Skin of body (tissue), 2 donors: ENCODE measurements around the gene ZBTB5. TPM values are rescaled to one million over a fixed set of nuclear protein-coding genes. Genes with fewer than 3 reads are reported as not detected.
"Not testable (repeated sequence)": the region's sequence is repeated elsewhere in the genome, so short reads cannot be mapped to it uniquely, and the experiment has no call there.

ENCODE experiments used
- DNase-seq: peaks from one replicate; lab custom pipeline; 2025; lab: John Stamatoyannopoulos, UW
- total RNA-seq: library from RNA; depleted of rRNA; stranded (reverse); fragments of >200 nt; gene quantifications from one replicate; pipeline ENCODE4 v1.2.3, GENCODE V29; 2014

Gene ZBTB5, protein sequence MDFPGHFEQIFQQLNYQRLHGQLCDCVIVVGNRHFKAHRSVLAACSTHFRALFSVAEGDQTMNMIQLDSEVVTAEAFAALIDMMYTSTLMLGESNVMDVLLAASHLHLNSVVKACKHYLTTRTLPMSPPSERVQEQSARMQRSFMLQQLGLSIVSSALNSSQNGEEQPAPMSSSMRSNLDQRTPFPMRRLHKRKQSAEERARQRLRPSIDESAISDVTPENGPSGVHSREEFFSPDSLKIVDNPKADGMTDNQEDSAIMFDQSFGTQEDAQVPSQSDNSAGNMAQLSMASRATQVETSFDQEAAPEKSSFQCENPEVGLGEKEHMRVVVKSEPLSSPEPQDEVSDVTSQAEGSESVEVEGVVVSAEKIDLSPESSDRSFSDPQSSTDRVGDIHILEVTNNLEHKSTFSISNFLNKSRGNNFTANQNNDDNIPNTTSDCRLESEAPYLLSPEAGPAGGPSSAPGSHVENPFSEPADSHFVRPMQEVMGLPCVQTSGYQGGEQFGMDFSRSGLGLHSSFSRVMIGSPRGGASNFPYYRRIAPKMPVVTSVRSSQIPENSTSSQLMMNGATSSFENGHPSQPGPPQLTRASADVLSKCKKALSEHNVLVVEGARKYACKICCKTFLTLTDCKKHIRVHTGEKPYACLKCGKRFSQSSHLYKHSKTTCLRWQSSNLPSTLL
- total RNA-seq, result 16.4 TPM

DNA sequence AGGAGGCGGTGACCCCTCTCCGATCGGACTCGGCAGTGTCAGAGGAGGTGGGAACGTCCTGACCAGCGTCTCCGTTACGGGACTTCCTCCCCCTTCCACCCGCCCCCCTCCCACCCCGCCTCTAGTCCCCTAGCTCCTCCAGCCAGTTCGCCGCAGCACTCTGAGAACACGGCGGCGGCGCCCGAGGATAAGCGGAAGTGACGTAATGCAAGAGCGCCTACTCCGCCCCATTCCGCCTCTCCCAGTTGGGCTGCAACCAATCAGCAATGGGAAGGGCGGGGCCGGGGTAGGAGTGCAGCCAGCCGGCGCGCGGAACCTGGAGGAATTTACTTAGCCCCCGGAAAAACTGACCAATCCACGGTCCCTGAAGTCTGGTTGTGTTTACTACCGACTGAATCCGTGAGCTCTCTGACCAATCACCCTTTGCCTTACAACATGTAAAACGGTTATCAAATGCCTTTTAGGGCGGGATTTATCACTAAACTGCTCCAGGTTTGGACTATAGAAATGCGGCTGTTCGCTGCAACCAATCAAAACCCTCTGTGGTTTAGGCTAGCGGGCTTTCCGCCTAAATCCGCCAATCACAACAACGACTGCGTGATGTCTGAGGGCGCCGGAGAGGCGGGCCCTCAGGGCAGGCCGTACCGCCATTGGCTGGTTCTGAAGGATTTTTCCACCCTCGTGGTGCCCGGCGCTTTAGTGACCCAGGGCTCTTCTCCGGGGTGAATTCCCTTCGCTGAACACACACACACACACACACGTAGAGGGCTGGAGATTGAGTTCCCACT, at the start of gene ZBTB5:
TSS of gene ZBTB5 (minus strand) at position 202 of the 788 bp plus-strand sequence. CDS start 22,899 bp downstream, outside the sequence.
- DNase-seq, result peak; percentile 100

DNA sequence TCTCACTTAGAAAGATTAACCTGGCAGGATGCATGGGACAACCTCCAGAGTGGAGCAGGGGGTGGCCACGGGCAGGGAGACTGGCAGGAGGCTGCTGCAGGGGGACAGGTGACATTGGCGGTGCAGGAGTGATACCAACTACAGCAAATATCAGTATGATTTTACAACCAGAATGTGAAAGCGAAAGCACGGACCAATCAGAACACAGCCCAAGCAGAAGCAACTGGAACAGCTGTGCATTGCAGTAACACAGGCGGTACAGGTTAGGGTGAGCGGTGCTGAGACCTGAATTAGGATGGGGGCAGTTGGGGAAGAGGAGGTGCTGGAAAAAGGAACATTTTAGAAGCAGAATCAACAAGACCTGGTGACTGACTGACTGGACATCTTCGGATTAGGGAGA, 49.7 kb upstream of the ZBTB5 start:
- DNase-seq, result no peak

DNA sequence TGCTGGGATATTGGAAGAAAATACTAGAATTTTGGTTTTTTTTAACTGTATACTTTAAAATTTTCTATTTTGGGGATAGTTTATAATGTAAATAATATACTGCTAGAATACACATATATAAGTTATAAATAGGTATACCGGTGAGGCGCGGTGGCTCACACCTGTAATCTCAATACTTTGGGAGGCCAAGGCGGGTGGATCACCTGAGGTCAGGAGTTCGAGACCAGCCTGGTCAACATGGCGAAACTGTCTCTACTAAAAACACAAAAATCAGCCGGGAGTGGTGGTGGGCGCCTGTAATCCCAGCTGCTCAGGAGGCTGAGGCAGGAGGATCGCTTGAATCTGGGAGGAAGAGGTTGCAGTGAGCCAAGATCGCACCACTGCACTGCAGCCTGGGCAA, 49.2 kb upstream of the ZBTB5 start:
- not testable (repeated sequence) for DNase-seq

DNA sequence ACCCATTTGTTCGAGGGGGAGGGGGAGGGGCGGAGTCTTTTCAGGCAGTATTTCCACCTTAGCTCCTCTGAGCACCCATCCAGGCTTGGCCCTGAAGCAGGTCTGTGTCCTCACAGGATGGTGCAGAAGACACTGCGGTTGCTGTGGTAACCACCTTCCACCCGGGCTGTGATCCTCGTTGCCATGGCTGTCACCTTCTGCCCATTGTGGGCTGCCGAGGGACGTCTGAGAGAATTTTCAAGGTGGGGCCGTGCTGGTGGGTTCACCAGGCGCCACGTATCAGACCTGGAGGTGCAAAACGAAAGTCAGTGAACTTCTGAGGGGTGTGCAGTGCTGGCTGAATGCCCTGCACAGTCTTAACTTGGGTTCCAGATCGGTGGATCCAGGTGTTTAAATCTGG, 47.2 kb upstream of the ZBTB5 start:
- DNase-seq, result no peak

DNA sequence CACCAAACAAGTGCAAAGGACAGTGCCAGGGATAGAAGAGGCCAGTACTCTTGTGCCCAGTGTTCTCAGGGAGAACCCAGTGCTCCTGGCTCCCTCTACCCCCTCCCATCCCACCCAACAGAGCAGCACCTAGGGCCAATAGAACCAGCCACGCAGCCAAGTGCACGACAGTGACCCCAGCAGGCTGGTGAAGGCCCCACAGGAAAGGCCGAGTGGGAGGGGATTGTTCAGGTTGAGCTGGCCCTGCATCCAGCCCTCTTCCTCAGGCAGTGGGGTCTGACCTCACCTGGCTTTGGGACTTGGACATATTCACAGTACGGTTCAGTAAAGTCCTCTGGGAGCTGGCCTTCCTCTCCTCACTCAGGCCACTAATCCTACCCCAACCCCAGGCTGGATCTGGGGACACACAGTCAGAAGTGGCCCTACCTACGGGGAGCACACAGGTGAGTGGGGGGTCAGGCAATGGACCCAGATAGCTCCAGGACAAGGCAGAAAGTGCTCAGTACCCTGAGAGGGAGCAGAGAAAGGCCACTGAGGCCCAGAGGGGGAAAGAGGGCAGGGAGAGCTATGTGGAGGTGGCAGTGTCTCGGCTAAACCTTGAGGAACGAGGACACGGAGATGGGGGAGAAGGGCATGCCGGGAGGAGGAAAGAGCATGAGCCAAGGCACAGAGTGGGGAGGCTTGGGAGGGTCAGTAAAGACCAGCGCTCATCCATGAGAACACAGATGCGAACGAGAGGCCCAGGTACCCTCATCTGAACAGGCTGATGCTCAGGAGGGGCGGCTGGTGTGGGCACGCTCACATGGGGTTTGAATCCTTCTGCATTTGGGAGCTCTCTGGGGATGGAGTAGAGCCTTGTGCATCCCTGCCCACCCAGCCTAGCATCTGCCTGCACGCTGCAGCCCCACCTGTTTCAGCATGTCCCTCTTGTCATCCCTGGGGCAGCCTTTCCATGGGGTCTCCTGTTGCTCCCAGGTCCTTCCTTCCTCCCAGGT, 46.1 kb upstream of the ZBTB5 start:
- no peak for DNase-seq

DNA sequence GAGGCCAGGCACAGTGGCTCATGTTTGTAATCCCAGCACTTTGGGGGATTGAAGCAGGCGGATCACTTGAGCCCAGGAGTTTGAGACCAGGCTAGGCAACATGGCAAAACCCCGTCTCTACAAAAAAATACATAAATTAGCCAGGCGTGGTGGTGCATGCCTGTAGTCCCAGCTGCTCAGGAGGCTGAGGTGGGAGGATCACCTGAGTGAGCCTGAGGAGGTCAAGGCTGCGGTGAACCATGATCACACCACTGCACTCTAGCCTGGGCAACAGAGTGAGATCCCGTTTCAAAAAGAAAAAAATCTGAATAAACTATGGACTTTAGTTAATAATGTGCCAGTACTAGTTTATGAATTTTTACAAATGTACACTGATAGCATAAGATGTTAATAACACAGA, 44.8 kb upstream of the ZBTB5 start:
- not testable (repeated sequence) for DNase-seq

DNA sequence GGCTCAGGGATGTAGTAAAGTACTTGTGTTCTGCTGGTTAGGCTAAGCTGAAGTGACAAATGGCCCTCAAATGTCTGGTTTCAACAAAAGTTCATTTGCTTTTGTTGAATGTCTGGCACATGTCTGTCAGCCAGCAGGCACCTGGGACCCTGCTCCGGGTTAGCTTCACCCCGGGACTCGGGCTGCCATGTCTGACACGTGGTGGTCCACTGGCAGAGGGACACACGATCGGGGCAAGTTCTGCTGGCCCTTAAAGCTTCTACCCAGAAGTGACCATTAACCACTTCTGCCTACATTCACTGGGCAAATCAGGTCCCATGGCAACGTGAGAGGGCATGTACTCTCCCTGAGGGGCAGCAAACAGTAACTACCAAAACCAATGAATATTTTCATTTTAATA, 44.3 kb upstream of the ZBTB5 start:
- no peak for DNase-seq

DNA sequence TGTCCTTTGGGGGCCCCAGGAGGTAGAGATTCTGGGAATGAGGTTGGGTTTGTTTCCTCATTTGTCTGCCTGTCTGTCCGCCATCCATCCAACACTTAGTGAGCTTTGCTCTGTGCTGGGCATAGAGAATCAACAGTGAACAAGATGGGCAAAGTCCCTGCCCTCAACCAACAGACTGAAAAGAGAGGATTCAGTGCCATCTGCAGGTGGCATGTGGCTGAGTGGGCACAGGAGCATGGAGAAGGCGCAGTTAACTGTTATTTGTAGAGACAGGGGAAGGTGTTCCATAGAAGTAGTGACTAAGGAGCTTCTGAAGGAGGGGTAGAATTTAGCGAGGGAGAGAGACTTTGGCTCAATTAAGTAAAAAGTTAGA, 43.6 kb upstream of the ZBTB5 start:
- DNase-seq, result no peak

DNA sequence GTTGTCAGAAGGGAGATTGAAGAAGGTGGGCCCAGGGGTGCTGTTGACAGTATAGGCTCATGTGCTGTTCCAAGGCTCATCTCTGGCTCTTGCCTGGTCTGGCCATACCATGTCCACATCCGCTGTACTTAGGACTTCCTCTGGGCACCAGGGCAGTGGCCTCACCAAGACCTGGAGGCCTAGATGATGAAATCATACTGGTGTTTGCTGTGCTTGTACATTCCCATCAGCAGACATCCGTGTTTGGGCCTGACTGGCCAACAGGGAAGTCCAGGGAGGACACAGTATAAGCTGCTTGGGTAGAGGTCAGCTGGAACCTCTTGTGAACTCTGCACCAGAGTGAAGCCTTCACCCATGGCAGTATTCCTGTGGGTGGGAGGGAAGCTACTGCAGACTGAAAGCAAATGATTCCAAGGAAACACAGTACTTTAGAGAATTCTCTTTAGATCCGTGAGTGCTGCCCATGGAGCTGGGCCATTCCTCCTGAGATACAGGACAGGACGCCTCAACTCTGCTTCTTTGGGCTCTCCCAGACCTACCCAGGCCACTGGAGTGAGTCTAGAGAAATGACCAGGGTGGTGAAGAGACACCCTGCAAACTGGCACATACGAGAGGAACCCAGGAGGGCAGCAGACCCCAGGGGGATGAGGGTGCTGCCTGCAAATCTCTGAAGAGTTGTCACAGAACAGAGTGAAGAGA, 43.0 kb upstream of the ZBTB5 start:
- no peak for DNase-seq

DNA sequence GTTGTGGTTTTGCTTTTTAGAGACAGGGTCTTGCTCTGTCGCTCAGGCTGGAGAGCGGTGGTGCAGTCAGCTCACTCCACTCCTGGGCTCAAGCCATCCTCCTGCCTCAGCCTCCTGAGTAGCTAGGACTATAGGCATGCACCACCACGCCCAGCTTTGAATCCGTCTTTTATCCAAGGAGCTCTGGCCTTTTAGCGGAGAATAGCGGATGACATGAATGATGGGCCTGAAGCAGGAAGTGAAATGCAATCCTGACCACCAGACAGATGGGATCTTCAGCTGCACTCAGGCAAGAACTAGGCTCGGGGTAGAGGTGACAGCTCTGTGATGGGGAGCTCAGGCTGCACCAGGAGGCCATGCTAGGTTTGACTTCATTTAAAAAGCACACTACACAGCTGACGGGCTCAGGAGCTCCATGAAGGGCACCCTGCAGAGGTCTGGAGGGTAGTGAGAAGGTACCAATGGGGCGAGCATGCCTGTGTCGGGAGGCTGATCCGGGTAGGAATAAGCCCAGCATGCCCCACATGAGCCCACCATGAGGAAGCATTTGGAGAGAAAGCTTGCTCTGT, 42.4 kb upstream of the ZBTB5 start:
- DNase-seq, result no peak

DNA sequence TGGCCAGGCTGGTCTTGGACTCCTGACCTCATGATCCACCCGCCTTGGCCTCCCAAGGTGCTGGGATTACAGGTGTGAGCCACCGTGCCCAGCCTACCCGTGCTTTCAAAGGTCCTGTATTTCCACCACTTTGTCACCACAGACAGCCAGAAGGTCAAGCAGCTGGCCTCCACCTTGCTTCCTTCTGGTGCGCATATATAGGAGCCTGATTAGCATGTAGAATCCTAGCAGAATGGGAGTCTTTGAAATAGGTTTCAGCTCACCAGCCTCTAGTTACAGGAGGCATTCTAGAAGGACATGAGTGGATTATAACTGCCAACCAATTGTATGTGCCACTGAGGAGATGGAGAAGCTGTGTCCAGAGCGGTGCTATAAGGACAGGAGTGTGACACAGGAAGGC, 39.4 kb upstream of the ZBTB5 start:
- no peak for DNase-seq

DNA sequence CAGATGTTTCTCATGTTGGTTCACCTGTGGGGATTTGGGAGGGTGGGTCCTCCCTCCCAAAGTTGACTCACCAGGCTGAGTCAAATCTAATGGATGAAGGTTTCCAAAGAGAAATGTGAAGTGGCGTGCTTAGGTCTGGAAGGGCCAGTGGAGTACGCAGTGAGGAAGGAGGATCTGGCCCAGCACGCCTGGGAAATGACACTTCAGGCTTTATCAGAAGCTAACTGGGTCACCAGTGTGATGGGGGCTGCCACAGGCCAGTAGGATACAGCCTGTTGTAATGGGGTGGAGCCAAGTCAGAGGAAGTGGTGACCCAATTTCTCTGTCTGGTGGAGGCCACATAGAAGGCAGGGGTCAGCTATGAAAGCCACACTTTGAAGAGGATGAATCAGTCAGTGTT, 38.5 kb upstream of the ZBTB5 start:
- no peak for DNase-seq

DNA sequence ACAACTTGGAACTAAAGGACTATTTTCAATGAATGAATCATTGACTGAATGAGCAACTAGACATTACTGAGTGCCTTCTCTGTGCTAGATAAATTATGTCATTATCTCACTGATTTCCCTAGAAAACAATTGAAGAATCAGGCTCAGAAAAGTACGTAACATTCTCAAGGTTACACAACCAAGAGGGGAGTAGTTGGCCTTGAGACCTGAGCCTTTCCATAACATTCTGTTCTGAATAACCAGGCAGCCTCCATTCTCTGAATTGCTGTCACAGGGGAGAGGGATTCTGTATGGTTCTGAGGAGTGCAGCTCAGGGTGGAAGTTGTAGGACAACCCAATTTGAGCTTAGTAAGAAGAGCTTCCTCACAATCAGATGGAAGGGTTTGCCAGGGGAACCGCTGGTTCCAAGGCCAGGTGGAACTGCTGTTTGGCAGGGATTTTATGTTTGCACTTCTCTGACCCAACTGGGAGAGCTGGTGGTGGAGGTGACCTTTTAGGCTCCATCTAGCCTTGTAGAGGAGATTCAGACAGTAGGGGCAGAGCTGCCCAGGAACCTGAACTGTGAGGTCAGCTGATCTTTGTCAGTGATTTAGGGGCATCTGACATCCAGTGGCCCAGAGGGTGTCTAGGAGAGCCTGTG, 36.8 kb upstream of the ZBTB5 start:
- no peak for DNase-seq

DNA sequence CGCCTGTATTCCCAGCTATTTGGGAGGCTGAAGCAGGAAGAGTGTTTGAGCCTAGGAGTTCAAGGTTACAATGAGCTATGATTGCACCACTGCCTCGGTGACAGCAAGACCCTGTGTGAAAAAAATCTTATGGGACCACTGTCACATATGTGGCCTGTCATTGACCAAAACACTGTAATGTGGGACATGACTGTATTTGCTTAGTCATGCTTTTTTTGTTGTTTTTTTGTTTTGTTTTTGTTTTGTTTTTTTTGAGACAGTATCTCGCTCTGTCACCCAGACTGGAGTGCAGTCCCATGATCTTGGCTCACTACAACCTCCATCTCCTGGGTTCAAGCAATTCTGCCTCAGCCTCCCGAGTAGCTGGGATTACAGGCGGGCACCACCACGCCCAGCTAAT, 34.0 kb upstream of the ZBTB5 start:
- DNase-seq, result no peak

DNA sequence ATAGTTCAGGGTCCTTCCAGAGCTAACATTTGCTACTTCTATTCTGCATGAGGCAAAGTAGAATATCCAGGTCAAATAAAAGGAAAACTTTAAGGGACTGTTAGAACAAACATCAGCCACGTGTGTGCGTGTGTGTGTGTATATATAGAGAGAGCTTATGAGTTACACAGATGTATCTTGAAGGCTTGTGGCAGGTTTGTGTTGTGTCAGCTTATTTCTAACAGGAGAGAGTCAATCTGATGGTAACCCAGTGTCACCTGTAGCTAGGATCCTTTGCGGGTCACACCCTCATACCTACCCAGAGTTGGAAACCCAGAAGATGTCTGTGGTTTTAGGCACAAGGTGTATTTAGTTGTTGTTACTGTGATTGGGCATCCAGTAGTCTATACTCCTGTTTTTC, 33.2 kb upstream of the ZBTB5 start:
- no peak for DNase-seq

DNA sequence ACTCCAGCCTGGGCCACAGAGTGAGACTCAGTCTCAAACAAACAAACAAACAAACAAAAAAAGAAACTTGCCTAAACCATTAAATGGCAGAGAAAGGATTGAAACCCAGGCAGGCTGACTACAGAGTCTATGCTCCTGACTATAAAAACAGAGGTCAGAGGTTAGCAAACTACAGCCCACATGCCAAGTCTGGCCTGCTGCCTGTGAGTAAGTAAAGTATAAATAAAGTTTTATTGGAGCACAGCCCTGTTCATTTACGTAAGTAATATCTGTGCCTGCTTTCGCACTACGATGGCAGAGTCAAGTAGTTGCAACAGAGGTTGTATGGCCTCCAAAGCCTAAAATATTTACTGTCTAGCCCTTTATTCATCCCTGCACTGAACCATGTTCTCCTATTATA, 32.1 kb upstream of the ZBTB5 start:
- DNase-seq, result no peak

DNA sequence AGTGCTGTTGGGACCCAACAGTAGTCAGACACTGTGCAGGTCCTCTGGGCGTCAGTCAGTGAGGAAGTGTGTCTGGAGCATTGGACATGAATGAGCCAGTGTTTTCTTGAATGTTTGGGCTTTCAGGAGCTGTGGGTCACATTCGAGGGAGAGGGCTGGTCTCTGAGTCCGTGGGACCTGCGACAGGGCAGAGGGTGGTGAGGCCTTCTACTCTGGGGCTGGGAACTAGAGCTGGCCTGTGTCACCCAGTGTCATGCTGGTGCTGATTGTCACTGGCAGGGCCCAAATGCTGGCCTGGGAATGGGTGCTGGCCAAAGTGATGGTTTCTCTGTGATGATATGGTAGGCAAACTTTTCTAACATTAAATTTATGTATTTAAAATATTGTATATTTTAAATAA, 30.8 kb upstream of the ZBTB5 start:
- DNase-seq, result no peak

DNA sequence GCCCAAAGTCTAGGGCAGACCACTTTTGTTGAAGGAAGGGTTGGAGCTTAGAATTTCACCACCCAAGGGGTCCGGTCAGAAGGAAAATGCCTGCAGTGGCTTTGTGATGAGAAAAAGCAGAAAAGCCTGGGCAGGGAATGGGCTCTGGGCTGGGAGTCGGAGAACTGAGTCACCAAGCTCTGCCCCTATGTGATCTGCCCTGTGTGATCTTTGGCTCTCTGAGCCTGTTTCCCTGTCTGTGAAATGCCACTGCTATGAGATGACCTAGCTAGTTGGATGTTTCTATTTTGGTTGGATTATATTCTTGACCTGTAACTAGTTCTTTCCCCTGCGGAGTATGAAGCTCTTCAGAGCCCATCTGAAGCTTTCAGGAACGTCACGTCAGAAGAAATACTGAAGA, 30.3 kb upstream of the ZBTB5 start:
- no peak for DNase-seq

DNA sequence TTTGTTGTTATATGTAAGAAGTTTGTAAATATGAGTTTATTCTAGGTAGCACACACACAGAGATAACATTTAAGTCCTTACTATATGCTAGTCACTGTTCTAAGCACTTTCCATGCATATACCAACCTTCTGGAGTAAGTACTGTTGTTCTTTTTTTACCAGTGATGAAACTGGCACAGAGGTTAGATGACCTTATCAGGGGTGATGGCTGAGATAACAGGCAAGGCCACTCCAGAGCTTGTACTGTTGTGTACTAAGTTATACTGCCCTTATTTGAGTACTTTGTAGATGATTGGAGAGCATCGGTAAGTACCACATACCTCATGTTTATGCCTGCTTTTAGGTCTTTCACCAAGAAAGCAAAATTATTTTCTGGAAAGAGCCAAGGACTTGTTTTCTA, 26.7 kb upstream of the ZBTB5 start:
- DNase-seq, result no peak
